HG03520 (cell line): ENCODE data around the gene PRKCH.
"Not testable (repeated sequence)": the region's sequence is repeated elsewhere in the genome, so short reads cannot be mapped to it uniquely, and the experiment has no call there.

ENCODE experiments used
- ATAC-seq: cut with Tn5 transposase; IDR thresholded peaks from one replicate; pipeline ENCODE4 v1.9.1; 2021; ENCODE audit warnings: mild to moderate bottlenecking, moderate library complexity; ENCODE audit not compliant: unreplicated experiment

PRKCH gene

DNA sequence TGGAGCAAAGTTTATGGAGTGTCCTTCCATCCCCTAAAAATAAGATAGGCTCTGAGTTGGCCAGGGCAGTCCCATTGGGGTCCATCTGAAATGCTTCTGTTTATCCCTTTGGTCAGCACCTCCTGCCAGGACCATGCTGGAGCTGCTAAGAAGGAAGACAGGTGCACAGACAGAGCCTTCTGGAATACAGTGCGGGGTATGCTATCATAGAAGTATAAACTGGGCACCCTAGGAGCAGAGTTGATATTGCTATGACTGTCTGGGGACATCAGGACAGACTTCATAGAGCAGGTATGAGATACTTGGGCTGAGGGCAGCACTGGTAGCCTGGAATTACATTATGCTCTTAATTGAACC, 203.5 kb downstream of the PRKCH start:
- no peak for ATAC-seq

DNA sequence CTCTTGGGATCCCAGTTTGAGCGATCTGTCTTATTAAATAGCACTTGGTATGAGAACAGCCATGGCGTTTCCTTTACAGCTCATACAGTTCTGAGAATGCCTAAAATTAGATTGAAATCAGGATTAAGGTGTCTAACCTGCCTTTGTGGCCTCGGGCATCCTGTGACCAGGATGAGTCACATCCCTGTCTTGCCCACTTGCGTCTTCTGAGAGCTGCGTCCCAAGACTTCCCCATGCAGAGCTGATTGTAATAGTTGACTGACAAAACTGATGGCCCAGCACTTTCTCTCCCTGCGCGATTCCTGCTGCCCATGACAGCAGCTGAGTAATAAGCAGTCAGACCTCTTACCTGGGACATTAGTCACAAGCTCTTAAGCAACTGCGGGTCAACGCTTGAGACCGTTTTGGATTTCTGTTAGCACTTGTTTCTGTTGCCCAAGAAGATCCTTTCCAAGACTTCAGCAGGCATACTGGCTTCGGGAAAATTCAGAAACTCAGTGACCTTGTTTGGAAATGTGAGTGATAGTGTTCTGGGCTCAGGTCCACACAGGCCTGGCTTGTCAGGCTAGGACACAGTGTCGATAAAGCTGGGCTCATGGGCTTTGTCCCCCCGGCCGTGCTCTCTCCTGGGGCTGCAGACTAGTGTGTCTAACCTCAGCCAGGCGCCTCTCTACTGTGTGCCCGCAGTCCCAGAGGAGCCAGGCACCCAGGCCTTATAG, 204.1 kb downstream of the PRKCH start:
- peak; percentile 74 for ATAC-seq

DNA sequence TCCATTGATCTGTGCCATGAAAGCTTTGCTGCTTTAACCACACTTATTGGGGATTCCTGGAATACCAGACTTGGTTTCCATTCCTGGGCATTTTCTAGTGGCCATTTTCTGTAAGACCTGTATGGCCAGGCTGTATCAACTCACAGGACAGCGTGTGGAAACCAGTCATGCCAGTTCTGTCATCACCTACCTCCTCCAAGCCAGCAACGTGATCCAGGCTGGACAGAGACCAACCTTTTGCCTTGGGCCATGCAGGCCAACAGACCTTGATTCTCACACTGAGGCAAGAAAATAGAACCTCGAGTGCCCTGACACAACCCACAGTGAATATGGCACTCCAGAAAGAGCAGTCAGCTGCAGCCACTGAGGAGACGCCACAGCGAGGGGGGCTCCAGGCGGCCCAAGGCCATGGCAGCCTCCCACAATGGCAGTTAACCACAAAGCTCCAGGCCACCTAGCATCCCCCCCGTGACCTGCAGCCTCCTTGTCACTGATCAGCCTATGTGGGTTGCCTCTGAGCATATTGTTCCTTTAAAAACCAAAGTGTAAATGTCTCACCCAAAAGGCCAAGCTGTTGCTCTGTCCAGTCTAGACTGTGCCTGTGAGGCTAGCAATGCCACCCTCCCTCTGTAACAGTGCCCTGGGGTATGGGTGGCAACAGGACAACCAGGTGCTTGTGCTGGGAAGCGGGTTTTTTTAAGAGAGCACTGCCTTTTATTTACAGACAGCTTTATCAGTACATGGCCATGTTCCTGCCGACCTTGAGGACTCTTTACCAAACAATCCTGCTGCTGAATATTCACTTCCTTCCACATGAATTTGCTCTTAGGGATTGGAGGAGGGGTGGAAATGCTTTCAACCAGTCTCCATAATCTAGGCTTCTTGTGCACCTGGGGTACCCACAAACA, 205.3 kb downstream of the PRKCH start:
- ATAC-seq, result no peak

DNA sequence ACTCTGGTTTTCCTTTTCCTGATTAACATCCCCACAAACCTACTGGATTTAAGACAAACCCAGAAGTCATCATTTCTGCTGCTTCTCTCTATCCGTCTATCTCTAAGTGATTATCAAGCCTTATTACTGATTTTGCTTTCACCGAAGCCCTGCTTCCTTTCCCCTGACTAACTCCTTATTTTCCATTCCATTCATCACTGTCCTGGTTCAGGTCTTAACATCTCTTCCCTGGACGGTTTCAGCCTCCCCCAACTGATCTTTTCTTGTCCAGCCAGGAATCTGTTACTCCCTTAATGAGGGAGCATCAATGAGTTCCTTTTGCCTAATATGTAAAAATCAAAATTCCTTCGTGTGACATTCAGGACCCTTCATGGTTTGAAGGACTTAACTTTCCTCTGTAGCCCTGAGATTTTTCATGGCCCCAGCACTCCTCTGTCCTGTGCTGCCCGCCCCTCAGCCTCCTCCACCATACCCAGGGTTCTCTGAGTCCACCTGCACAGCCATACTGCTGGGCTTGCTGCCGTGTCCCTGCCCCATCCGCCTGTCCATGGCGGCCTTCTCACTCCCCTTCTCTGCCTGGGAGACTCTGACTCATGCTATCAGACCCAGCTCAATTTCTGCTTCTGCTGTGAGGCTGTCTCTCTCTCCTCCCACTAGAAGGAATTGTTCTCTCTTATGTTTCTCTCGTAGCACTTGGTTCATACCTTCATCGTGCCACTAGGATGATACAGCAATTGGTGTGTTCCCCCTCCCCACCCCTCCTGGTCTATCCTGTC, 206.1 kb downstream of the PRKCH start:
- ATAC-seq, result no peak

DNA sequence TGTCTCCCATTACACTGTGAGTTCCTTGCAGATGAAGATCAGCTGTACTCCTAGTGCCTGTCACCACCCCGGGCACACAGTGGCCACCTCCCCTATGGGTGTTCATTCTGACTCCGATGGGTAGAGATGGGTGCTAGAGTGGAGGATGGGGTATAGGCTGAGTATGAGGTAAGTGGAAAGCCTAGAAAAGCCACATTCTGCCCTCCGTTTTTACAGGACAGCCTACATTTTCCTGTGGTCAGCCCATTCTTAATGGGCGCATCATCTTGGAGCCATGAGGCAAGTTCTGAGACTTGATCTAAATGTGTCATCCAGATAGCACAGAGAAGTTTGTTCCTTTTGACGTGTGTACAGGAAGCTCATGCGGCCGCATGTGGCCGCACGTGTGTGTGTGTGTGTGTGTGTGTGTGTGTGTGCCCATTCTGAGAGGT, 207.2 kb downstream of the PRKCH start:
- no peak for ATAC-seq

DNA sequence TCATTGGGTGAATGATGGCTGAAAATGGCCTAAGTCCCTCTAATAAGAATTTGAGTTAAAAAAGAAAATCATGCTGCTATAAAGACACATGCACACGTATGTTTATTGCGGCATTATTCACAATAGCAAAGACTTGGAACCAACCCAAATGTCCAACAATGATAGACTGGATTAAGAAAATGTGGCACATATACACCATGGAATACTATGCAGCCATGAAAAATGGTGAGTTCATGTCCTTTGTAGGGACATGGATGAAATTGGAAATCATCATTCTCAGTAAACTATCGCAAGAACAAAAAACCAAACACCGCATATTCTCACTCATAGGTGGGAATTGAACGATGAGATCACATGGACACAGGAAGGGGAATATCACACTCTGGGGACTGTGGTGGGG, 208.0 kb downstream of the PRKCH start:
- not testable (repeated sequence) for ATAC-seq

DNA sequence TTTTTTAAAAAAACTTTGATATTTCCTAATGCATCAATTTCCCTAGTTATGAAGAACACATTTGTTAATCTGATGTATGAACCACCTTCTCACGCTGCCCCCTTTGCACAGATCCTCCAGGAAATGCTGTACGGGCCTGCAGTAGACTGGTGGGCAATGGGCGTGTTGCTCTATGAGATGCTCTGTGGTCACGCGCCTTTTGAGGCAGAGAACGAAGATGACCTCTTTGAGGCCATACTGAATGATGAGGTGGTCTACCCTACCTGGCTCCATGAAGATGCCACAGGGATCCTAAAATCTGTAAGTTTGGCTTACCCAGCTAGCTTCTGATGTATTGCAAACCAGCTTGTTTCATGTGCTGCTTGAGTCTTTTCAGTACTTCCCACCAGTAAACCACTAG, 208.9 kb downstream of the PRKCH start:
- ATAC-seq, result no peak

DNA sequence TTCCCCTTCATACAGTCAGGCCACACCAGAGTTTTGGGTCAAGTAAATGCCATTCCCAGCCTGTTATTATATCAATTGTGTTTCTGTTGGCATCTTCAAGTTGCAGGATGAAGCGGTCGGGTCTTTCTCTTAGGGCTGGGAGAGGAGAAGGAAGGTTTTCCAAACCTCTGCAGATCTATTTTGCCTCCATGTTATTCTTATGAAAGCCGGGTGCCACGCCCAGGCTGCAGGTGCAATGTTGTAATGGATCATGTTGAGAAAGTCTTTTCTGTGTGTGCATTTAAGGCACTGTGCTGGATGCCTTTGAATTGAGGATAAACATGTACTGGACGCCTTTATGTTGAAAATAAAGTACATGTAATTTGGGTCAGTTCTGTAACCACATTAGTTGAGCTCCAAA, 209.5 kb downstream of the PRKCH start:
- no peak for ATAC-seq

DNA sequence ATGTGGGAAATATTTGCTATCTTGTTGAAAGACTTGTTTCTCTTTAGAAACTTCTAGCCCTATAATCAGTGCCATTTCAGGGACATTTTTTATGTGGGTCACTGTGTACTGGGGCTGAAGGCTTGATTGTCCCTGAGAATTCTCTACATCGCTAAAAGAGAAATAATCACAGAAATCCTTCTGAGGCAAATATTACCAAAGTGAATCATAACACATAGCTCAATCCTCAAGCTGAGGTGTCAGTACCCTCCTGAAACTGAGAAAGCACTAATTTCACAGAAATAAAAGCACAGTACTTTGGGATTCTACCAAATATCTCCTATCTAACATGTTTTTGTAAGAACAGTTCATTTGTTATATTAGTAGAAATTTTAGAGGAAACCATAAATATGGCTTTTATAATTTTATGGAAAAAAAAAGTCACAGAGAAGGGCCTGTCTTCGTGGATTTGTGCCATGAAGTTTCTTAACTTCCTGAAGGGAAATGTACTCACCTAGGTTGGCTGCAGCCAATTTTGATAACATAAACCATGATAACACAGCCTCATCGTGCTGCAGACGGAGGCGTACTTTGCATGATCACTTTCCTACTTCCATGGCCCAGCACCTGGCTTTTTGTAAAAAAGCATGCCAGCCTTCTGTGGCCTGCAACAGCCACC, 210.2 kb downstream of the PRKCH start:
- no peak for ATAC-seq

DNA sequence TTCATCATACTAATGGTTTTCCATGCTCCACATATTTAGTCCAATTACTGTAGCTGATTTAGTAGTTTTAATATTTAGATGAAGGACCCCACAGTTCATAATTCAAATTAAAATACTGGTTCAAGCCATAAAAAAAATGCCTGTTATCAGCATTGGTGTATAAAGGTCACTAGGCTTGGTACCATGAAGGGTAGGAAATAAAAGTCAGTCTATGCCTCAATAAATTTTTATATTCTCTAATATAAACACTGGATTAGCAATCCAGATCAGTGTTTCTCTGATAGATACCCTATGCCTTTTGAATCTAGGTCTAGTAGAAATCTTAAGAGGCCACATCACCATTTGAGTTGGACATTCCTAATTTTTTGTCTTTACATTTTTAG, 210.7 kb downstream of the PRKCH start:
- ATAC-seq, result no peak

DNA sequence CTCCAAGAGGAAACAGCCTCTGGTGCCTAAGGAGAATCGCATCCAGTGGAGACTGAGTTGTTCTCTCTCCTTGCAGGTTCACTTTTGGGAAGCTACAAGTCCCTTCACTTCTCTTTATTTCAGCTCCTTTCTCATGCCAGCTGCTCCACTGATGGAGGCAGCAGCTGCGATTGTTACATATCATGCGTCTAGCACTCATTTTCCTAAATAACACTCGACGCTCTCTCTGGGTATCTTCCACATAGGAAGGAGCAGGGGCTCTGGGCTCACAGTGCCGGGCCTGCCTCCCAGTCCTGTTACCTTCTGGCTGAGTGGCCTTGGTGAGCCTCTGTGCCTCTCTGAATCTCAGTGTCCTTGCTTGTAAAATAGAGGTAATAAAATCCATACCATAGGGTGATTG, 211.4 kb downstream of the PRKCH start:
- ATAC-seq, result no peak

DNA sequence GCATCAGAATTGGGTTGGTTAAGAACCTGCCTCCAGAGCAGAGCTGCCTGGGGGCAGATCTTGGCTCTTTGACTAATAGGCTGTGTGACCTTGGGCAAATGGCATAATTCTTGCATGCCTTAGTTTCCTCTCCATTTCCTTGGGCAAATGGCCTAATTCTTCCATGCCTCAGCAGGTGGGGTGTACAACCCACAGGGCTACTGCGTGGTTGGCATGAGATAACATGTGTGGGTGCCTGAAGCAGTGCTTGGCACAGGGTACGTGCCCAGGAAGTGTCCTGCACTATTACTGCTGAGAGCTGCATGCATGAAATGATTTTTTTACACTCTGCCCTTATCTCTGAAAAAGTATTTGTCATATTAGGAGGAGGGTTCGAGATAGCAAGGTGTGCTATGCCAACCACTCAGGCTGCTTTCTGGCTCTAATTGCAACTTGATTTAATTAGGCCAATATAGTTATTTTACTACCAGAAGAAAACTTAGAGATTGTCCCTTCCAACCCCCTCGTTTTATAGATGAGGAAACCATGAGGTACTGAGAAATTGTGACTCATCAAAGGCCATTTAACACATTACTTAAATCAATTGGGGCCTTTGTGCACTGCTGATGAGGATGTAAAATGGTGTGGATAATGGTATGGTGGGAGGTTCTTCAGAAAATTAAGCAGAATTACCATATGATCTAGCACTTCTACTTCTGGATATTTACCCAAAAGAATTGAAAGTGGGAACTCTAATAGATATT, 212.3 kb downstream of the PRKCH start:
- no peak for ATAC-seq

DNA sequence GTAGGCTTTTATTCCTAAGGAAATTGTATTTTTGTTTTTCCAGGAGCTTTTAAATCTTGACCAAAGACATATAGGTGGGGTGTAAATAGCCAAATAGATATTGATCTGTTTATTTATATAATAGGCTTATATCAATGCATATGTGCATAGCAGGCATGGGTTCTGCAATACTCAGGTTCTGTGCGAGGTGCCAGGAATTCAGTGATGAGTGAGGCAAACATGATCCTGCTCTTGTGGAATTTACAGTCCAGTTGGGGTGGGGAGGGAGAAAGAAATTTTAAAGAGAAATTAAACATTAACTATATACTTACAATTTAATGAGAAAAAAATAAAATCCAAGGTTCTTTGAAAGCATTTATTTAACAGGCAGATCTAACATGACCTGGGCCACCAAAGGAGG, 213.7 kb downstream of the PRKCH start:
- ATAC-seq, result no peak

DNA sequence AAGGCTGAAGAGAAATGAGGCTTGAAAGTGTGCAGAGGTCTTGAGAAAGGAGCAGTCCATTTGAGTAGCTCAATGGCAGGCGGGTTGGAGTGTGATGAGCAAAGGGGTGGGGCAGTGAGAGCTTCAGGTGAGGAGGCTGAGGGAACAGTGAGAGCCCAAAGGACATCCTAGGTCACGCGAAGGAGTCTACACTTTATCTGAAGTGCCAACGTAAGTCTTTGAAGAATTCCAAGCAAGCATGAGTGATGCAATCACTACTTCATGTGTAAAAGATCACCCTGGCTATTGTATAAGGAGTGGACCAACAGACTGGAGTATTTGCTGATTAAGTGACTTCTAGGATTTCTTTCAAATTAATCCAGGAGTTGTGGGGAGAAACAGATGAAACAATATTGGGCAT, 214.1 kb downstream of the PRKCH start:
- no peak for ATAC-seq

DNA sequence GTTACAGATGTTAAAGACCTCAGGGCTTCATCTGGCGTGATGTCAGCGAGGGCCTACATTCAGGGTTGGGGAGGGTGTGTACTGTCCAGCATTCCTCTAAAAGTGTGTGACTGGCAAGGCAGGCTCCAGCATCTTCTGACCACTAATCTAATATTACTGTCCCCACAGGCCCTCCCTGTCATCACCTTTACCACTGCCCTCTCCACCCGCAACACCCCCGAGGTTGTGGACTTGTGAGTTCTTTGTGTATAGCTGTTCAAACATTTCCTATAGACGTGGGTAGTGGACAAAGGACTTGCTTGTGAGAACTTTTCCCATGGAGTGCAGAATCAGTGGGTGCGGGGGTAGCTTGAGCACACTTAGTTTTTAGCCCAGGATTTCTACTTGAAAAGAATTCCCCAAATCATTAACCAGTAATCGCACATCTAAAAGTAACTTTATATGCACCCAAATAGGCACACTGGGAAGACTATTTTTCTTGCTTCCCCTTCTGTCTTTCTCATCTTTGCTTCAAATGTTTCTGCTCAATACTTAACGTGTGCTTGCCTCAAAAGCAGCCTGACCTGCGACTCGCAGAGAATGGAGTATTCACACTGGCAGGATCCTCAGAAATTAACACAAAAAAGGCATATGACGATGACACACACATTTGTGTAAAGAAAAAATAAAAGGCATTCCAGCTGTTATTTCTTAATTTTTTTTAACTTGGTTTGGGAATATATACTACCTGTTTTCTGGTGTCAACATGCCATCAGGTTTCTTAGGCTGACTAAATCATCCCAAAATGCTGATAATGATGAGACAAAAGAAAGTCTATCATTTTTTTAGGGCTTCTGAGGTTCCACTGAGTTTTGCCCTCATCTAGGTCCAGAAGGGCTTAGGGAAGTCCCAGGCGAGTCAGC, 215.5 kb downstream of the PRKCH start:
- ATAC-seq, result no peak

DNA sequence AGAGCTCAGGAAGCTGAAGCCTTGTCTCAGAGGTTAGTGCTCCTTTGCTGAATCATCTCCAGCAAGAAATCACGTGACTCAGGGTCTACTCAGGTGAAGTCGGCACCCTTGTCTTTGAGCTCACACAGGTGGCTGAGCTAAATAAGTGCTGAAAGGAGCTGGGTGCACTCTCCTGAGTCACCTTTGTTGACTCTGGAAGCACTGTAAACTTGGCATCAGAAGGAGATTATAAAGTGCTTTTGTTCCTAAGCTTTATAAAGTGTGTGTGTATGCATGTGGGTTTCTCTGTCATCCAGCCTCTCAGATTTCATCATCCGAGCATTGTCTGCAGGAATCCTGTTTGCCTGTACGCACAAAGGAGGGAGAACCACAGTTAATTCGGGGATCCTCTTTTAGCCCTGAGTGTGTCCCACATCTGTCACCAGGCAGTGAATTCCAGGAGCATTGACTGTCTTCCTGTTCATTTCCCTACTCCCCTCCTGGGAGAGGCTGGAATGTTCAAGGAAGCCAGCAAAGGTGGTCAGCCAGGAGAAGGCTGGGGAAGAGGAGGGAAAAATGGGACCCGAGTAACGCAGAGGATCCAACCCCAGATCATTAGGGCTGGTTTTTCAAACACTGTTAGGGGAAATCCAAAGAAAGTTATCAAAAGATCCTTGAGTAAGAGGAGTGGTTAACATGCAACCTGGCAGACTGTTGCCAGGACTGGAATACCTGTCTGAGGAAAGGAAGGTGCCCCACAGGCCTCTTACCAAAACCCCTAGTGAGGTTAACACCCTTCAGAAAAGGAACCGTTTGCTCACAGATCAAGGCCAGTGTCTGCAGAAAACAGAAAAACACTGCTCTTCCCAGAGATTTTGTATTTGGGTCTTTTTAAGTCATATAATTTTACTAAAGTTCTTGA, 216.4 kb downstream of the PRKCH start:
- ATAC-seq, result no peak

DNA sequence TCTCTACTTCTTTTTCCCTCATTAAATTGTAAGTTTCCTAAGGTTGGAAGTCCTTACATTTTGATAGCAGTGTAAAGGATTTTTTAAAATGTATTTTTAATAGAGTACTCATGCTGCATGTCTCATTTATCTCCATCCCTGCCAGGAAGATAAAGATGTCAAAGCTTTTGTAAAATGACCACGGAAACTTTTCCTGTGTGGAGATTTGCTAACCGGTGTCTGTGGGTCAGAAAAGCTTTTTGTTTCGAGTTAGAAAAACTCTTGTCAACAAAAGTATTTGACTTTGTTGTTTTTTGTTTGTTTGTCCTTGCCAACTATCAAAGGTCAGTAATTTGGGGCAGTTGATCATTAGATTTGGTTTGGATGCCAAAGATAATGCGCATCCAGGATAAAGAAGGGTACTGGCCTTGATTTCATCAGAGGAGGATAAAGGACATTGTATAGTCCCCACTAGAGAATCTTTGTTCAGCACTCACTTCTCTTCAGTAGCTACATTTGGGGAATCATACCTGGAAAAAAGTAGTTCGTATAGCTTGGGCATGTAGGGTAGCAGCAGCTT, 217.2 kb downstream of the PRKCH start:
- ATAC-seq, result no peak

DNA sequence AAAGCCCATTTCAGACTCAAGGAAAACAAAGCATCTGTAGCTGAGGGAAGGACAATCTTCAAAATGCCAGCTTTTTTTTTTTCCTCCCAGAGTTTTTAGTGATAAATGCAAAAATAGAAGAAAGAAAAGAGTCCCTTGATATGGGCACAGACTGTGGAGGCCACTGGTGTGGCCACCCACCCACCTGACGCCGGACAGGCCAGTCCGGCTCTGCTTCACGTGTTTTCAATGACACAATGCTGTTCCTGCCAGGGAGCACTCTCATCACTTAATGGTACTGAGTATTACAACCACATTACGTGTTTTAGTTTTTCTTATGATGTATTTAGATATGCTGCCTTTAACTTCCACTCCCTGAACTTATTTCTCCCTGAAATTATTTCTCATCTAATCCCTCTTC, 218.3 kb downstream of the PRKCH start:
- no peak for ATAC-seq
